ENCODE data around the gene MCCC2.

DNA sequence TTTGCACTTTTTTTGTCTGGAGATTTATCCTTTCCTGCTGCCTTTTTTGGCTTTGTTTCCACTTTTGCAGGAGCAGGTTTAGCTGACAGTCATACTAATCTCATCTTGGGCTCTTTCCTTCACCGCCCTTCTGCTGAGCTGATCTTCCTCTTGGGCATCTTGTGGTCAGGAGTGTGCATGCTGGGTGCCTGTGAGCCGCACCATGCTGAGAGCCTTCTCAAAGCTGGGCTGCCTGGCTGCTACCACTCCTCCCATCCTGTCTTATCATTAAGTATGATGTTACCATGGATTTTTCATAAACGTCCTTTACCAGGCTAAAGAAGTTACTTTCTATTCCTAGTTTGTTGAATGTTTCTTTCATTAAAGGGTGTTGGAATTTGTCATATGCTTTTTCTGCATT lies 49.5 kb upstream of the MCCC2 start:
- TF ChIP-seq POLR2A (IDR thresholded peaks at IDR 0.05; ENCODE audit: low read depth, low read length) (no peak), JUND (IDR thresholded peaks at IDR 0.05; ENCODE audit: low read depth, low read length) (no peak), MYC (IDR thresholded peaks at IDR 0.05; ENCODE audit: insufficient read depth, insufficient read length, insufficient replicate concordance, low read length, severe bottlenecking) (no peak), SP1 (IDR thresholded peaks at IDR 0.05; ENCODE audit: low read depth, low read length) (no peak), ZNF274 (IDR thresholded peaks at IDR 0.05; ENCODE audit: insufficient read depth, insufficient read length) (no peak)
